Measurements from ENCODE around the gene CORO2B.

CORO2B gene

GRCh38 chr15:68610825-68611224 lies 32.0 kb downstream of the CORO2B start:
- DNase-seq = no peak

DNA sequence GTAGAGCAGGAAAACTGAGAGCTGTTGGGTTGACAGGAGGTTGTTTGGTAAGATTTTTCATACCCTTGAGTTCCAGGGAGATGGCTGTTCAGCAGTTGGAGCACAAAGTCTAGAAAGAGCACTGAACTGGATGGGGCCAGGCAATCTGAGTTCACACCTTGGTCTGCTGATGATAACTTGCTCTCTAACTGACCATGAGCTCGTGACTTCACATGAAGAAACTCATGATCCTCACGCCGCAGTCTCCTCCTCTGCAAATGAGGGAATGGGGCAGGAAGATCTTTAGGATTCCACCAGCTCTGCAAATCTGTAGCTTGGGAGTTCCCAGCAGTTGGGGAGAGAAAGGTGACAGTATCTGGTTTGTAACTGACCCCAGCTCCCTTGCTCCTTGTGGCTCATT lies 33.7 kb downstream of the CORO2B start:
- no peak for DNase-seq

DNA sequence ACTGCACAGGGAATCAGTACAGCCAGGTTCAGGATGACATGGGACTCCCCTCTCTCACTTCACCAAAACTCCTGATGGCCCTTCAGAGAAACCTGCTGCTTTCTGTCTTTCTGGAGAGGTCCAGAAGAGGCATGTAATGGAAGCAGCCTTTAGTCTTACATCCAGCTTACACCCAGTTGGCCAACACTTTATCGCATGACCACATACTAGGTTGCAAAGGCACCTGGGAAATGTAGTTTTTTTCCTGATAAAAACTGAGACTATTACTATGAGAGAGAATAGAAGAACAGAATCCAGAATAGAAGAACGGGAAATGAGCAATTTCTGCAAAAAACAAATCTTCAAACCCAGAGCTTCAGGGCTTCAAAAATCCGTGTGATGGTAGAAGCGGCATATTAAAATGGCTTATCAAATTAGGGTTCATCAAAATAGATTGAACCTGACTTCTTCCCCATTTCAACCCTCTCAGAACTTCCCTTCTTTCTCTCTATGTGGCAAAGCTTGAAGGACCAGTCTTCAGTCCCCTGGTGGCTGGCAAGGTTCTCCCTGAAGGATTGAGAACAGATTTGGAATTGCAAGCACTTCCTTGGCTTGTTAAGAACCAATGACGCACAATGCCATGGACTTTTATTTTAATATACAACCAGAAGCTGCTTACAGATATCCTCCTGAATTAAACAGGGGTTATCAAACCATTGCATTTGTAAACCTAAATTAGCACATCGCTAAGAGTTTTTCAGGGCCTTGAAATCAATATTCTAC lies 34.4 kb downstream of the CORO2B start:
- no peak for DNase-seq

GRCh38 chr15:68614286-68615035 lies 35.7 kb downstream of the CORO2B start:
- no peak for DNase-seq

DNA sequence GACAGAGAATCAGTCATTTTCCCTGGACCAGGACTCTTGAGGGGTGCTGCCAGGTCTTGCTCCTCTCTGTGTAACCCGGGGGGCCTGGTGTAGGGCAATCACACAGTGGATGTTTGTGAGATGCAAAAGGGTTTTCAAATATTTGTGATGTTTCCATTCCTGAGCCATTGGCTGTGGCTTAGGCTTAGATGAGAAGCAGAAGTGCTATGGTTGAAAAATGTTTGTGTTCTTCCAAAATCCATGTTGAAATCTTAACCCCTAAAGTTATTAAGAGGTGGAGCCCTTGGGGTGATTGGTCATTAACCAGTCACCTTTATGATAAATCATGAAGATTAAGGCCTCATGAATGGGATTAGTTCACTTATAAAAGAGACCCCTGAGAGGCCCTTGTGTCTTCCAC lies 36.5 kb downstream of the CORO2B start:
- DNase-seq = no peak

GRCh38 chr15:68615811-68616210 lies 37.0 kb downstream of the CORO2B start:
- no peak for DNase-seq

DNA sequence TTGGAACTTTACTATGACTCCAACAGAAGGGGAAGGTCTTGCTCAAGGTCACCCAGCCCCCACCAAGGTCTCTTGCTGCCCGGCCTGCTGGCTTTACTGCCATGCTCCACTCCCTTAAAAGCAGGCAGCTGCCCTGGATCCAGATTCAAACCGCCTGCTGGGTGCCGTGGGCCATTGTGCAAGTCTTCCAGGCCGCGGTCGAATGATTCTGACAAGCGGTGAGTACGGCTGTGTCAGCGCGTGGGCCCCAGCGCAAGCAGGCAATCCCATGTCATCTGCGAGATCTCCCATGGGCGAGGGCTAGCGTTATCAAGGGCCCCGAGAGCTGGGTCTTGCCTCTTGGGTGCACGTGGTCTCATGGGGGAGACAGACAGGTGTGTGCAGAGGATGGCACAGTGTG lies 37.6 kb downstream of the CORO2B start:
- no peak for DNase-seq

DNA sequence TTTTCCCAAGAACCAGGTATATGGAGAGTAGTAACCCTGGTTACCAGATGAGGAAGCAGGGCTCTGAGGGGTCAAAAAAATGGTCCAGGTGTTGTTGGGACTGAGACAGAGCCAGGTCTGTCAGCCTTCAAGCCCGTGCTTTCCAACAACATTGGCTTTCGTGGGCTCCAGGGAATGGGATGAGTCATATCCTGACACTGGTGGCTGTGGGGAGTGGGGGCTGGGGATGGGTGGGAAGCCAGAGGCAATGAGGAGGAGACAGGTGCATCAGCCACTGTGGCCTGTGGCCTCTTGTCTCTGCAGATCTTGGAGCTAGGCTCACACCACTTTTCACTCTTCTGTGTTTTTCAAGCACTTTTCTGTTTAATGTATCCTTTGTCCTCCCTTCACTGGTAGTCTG lies 38.2 kb downstream of the CORO2B start:
- DNase-seq = no peak

DNA sequence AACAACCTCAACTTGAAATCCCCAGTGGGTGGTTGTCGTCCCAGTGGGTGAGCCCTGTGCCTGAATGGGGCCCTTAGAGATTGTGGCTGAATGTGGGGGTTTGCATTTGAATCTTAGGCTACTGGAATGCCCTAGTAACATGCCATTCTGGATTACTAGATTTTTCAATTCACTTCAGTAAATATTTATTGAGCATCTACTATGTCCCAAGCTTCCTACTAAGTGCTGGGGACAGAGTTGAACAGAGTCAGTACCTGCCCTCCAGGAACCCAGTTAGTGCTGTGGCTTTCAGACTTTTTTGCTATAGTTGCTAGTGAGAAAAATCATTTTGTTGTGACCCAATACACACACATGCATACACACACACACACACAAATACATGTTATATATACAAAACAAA lies 39.0 kb downstream of the CORO2B start:
- no peak for DNase-seq

DNA sequence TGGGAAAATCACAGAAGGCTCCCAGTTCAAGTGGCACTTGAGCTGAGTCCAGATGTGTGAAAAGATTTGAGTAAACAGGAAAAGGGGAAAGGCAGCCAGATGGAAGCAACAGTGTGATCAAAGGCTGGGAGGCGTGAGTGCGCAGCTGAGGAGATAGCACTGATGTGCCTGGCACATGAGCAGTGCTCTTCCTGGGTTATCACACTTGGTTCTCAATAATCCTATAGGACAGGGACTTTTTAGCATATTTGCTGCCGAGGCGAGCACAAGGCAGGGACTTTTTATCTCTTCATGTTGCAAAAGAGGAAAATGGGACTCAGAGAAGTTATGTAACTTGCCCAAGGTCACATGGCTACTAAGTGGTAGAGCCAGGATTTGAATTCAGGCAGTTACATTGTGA lies 39.6 kb downstream of the CORO2B start:
- DNase-seq = no peak

GRCh38 chr15:68618908-68619698 lies 40.3 kb downstream of the CORO2B start:
- no peak for DNase-seq

DNA sequence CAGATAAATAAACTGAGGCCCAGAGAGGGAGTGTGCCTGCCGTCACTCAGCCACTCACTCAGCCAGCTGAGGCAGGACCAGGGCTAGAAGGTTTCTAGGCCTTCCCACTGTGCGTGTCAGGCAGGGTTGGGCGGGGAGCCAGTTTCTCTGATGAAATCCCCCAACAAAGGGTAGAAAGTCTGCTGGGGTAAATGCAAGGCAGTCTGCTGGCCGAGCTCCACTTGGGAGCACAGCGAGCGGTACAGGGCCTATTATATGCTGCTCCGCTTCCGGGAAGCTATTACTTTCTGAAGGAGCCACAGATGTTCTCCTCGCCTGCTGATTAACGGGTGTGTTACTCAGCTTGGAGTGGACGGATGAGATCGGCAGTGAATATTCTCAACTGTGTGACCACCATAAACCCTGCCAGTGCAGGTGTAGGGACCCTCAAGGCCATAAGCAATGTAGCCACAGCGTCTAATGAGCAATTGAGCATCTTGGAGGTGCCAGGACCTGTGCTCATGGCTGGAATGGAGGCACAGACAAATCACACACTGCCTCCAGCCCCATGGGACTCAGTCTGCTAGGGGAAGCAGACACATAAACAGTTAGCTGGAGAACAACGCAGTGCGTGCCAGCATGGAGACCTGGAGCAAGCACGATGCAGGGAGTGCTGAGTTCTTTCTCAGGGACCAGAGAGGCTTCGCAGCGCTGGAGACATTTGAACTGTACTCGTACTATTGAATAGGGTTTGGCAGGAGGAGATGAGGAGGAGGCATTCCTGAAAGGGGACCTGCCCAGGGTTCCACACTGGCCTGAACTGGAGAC lies 42.1 kb downstream of the CORO2B start:
- DNase-seq = no peak

DNA sequence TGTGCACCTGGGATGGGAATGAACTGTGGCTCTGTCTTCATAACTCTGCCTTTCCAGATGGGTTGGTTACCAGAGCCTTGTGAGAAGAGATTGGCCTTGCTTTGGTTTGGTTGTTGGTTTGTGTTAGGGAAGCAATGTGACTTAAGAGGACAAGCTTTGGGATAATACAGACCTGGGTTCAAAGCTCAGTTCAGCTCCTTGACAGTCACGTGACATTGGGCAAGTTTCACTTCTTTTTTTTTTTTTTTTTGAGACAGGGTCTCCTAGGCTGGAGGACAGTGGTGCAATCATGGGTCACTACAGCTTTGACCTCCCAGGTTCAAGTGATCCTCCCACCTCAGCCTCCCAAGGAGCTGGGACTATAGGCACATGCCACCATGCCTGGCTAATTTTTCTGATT lies 42.7 kb downstream of the CORO2B start:
- no peak for DNase-seq

- DNase-seq = no peak
These were observed 44.6 kb downstream of the CORO2B start for GRCh38 chr15:68623301-68623892.

DNA sequence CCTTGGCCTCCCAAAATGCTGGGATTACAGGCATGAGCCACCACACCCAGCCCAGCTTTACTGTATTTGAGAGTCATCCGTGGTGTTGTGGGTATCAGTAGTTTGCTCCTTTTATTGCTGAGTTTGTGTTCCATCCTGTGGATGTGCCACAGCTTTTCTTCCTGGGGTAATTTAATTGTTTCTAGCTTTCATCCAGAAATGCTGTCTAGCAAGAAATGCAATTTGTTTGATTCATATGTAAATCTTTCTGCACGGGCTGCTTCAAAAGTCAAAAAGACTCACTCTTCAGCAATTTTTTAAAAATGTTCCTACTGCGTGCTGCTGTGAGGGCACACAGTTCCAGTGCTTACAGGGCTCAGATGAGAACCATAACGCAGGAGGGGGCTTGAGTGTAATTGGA lies 47.1 kb downstream of the CORO2B start:
- DNase-seq = no peak

- DNase-seq = no peak
These were observed 47.5 kb downstream of the CORO2B start for GRCh38 chr15:68626283-68626682.

DNA sequence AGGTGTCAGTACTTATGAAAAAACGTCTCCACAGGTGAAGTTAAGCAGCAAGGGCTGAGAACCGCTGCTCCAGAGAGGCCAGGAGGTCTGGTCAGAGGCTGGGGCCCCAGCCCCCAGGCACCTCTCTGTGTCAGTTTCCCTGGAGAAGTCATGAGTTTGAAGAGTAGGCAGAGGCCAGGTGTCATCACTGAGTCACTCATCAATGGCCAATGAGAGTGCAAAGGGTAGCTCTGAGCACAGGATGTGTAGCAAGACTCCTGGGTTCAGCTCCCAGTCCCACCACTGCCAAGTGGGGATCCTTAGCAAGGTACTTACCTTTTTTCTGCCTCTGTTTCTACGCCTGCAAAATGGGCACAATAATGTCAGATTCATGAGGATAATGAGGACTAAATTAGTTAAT lies 47.9 kb downstream of the CORO2B start:
- DNase-seq = no peak

- no peak for DNase-seq
These were observed 48.7 kb downstream of the CORO2B start for GRCh38 chr15:68627476-68627875.

DNA sequence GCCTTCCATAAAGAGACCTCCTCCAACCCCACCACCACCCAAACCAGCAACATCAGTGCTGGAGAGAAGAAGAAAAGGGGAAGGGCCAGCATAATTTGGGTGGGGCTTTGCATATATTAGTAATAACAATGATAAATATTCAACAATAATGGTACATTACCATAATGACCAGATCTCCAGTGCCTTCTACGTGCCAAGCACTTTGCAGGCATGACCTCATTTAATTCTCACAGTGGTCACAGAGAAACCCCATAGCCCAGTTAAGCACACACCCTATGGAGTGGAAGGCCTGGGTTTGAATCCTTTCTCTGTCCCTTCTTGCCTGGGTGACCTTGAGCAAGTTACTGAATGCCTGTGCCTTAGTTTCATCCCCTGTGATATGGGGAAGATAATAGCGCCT lies 49.2 kb downstream of the CORO2B start:
- no peak for DNase-seq

DNA sequence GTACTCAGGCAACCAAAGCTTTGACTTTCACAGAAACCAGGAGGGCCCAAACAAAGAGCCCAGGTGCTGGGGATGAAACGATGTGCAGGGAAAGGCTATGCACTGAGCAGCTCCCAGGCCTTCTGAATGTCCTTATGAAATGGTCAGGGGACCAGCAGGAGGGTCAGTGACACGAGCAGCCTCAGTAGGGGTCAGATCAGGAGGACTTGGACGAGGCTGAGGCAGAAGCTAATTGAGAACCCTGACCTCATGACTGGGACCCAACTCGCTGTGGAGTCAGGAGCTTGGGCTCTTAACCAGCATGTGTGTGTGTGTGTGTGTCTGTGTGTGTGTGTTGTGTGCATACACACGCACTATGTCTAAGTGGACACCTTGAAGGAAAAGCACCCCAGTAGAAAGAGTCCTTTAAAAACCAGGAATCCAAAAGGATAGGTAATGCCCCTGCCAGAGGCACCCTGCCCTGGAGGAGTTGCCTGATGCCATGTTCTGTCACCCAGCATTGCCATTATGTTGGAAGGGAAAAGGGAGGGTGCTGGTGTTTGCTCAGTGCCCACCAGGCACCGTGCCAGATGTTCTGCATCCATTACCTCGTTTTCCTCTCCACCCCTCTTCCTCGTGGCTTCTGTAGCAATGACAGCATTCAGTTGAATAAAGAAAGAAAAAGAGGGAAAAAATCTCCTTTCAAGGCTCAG lies 50.9 kb downstream of the CORO2B start:
- DNase-seq = no peak

DNA sequence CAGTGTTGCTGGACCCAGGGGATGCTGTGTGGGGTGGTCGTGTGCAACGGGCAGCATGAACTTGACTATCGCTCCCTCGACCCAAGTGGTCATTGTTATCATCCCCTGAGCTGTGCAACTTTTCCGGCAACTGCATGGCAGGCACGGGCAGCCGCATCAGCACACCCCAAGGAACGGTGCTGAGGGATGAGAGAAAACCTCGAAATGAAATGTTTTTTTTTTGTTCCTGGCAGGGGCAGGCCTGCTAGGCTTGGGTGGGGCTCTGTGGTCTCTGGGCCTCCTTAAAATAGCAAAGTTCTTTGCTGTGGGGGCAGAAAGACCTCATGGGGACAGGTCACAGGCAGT lies 51.4 kb downstream of the CORO2B start:
- no peak for DNase-seq

GRCh38 chr15:68630836-68631235 lies 52.0 kb downstream of the CORO2B start:
- DNase-seq = no peak

All from GDM1 (cell line).